Activated T-cell treated with anti-CD3 and anti-CD28 coated beads, Interleukin-2, amount 50 U/mL, for 4 hours (primary cell): ENCODE measurements around the gene KRTAP21-3. TPM values are rescaled to one million over a fixed set of nuclear protein-coding genes. Genes with fewer than 3 reads are reported as not detected.

Source experiments
- ATAC-seq, 2 donors: fragments of 200-7000 bp; cut with Tn5 transposase; one replicate each; pipeline ENCODE4 v1.10.0; 2021
- DNase-seq: peaks from one replicate; pipeline ENCODE4 v3.0.0-alpha.2; 2020
- H3K27me3 Mint-ChIP-seq: one replicate; pipeline ENCODE4 v1.8.0; 2021; ENCODE audit warnings: low read depth, mixed read lengths
- H3K36me3 Mint-ChIP-seq: one replicate; pipeline ENCODE4 v1.8.0; 2022; ENCODE audit warnings: mixed read lengths; ENCODE audit not compliant: insufficient read depth
- H3K4me1 Mint-ChIP-seq: one replicate; pipeline ENCODE4 v1.8.0; 2021; ENCODE audit warnings: low read depth, mixed read lengths
- H3K4me3 Mint-ChIP-seq: one replicate; pipeline ENCODE4 v1.8.0; 2021; ENCODE audit warnings: mild to moderate bottlenecking, moderate library complexity, mixed read lengths
- H3K9me3 Mint-ChIP-seq: one replicate; pipeline ENCODE4 v1.8.0; 2021; ENCODE audit warnings: mixed read lengths
- total RNA-seq, 3 donors: library from RNA; stranded (reverse); gene quantifications; one replicate each; pipeline ENCODE4 v1.2.1, GENCODE V29; 2021

The KRTAP21-3 gene
- total RNA-seq, 3 donors from 2014 or later = not detected

DNA sequence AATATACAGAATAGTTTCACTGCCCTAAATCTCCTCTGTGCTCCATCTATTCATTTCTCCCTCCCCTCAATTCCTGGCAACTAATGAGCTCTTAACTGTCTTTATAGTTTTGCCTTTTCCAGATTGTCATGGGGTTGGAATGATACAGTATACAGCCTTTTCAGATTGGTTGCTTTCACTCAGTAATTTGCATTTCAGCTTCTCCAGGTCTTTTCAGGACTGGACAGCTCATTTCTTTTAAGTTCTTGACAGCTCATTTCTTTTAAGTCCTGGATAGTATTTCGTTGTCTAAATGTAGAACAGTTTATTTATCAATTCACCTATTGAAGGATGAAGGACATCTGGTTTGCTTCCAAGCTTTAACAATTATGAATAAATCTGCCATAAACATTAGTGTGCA, 22.6 kb downstream of the KRTAP21-3 start:
- no peak for ATAC-seq
- H3K9me3 Mint-ChIP-seq = peaks cover 24% of the 10 kb centered on the region
- no peaks in the 10 kb centered on the region for H3K4me1 Mint-ChIP-seq
- H3K4me3 Mint-ChIP-seq = no peak overlapping the region
- no peaks in the 10 kb centered on the region for H3K27me3 Mint-ChIP-seq
- no peak for DNase-seq
- H3K36me3 Mint-ChIP-seq = no peaks in the 10 kb centered on the region

DNA sequence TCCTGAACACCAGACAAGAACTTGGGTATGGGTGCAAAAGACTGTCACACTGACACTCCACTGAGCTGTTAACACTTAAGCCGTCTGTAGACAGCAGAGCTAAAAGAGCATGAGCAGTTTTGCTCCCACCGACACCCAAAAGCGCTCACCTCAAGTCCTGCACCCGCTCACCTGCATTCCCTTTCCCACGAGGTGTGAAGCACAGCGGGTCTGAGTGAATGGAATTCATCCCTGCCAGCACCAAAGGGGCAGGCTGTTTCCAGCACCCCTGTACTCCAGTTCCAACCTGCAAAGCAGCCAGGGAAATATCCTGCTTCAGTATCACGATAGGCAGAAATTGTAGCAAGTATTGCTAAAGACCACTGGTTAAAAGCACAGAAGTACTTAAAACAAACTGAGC, 28.8 kb downstream of the KRTAP21-3 start:
- DNase-seq (no peak), ATAC-seq (no peak)
- H3K4me1 Mint-ChIP-seq = no peaks in the 10 kb centered on the region
- H3K36me3 Mint-ChIP-seq = no peaks in the 10 kb centered on the region
- H3K27me3 Mint-ChIP-seq = no peaks in the 10 kb centered on the region
- H3K4me3 Mint-ChIP-seq = no peak overlapping the region
- H3K9me3 Mint-ChIP-seq = no peaks in the 10 kb centered on the region

DNA sequence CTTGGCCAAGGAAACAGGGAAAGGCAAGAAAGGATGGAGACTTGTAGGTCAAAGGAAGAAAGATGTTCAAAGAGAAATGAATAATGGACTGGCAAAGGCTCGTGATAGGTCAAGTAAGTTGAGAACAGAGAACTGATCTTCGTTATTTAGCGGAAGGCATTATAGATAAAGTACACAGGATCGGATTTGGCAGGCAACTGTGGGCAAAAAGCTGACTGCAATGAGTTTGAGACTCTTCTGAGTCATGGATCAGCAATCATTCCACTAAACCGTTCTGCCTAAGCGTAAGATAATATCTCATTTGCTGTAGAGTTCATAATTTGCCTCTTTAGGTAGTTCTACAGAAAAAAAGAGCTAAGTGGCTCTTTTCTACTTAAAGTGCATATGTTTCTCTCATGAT, 34.1 kb downstream of the KRTAP21-3 start:
- ATAC-seq (no peak), DNase-seq (no peak)
- H3K27me3 Mint-ChIP-seq = no peaks in the 10 kb centered on the region
- H3K4me1 Mint-ChIP-seq = no peaks in the 10 kb centered on the region
- peaks cover 3% of the 10 kb centered on the region for H3K9me3 Mint-ChIP-seq
- H3K4me3 Mint-ChIP-seq = no peak overlapping the region
- H3K36me3 Mint-ChIP-seq = no peaks in the 10 kb centered on the region

DNA sequence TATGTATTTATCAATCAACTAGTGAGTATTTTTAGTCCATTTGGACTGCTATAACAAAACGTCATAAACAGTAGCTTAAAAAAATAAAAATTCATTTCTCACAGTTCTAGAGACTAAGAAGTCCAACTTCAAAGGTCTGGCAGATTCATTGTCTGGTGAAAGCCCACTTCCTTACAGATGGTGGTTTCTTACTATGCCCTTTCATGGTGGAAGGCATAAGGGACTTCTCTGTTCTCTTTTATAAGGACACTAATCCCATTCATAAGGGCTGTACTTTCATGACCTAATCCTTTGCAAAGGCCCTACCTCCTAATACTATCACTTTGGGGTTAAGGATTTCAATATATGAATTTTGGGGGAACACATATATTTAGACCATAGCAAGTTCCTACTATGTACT, 38.0 kb downstream of the KRTAP21-3 start:
- H3K9me3 Mint-ChIP-seq = peaks cover 3% of the 10 kb centered on the region
- DNase-seq (no peak), ATAC-seq (no peak)
- H3K27me3 Mint-ChIP-seq = no peaks in the 10 kb centered on the region
- no peaks in the 10 kb centered on the region for H3K4me1 Mint-ChIP-seq
- no peaks in the 10 kb centered on the region for H3K36me3 Mint-ChIP-seq
- H3K4me3 Mint-ChIP-seq = no peak overlapping the region

DNA sequence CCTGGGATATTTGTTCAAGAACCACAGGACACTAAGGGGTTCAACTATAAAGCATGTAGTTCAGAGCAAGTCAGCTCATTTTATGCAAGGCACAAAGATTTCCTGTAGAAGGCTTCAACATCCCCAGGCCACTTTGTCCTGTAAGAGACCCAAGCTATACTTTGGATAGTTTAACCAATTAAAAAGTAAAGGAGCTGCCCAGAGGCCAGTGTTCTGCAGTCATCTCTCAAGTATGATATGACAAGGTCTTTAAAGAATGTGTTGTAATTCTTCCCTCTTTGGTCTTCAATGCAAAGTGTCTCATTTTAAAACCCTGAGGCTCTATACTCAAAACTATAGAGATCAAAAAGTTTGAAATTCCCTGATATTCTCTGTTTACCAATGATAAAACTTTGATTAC, 41.8 kb downstream of the KRTAP21-3 start:
- Mint-ChIP-seq H3K27me3 (no peaks in the 10 kb centered on the region), H3K4me1 (no peaks in the 10 kb centered on the region), H3K4me3 (no peak overlapping the region), H3K9me3 (no peaks in the 10 kb centered on the region), H3K36me3 (no peaks in the 10 kb centered on the region)
- DNase-seq (no peak), ATAC-seq (no peak)

DNA sequence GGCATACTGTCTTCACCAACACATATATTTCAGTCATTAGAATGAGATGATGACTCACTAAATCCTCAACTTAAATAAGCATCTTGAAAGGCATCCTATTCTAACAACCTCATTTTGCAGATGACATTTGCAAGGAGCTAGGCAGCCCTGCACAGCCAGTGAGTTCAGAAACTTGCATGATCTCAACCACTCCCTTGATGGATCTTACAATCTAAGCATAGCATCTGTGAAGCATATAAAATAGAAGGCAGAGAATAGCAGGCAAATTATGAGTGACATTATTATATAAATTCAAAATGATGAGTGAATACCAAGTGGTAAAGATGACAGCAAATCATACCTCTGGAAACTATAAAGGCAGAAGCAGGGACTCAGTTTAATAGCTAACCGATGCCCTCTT, 44.3 kb downstream of the KRTAP21-3 start:
- H3K36me3 Mint-ChIP-seq = no peaks in the 10 kb centered on the region
- H3K4me3 Mint-ChIP-seq = no peak overlapping the region
- H3K9me3 Mint-ChIP-seq = peaks cover 9% of the 10 kb centered on the region
- DNase-seq (no peak), ATAC-seq (no peak)
- no peaks in the 10 kb centered on the region for H3K4me1 Mint-ChIP-seq
- no peaks in the 10 kb centered on the region for H3K27me3 Mint-ChIP-seq

DNA sequence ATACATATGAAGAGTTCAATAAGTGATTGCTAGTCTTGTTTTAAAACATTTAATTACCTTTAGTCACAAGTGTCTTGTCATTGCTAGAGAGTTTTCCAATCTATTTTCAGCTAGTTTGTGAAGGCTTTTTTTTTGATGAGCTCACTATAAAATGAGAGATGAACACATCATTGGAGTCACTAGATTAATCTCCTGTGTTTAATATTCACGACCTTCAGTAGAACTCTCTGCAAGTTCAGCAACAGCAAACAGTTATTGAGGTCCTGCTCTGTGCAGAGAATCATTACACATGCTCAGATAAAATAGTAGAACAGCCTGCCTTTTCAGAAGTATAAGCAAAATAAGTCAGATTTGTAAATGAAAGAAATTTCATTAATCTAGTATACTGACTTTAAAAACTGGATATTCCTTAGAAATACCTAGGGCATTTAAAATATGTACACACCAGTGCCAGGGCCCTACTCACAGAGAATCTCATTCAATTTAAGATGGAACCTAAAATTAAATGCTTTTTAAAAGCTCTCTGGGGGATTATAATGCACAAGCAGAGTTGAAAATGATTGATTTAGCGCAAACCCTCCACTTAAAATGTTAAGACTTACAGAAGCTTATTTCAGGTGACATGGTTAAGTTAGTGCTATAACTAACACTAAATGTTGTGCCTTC, 45.5 kb downstream of the KRTAP21-3 start:
- no peaks in the 10 kb centered on the region for H3K4me1 Mint-ChIP-seq
- no peak overlapping the region for H3K4me3 Mint-ChIP-seq
- no peaks in the 10 kb centered on the region for H3K27me3 Mint-ChIP-seq
- DNase-seq (no peak), ATAC-seq (no peak)
- H3K36me3 Mint-ChIP-seq = no peaks in the 10 kb centered on the region
- peaks cover 9% of the 10 kb centered on the region for H3K9me3 Mint-ChIP-seq

DNA sequence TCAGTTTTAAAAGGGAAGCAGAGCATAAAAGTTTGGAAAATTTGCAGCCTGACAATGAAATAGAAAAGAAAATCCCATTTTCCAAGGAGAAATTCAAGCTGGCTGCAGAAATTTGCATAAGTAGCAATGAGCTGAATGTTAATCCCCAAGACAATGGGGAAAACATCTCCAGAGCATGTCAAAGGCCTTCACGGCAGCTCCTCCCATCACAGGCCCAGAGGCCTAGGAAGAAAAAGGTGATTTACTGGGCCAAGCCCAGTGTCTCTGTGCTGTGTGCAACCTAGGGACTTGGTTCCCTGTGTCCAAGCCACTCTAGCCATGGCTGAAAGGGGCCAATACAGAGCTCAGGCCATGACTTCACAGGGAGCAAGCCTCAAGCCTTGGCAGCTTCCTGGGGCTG, 49.8 kb downstream of the KRTAP21-3 start:
- H3K36me3 Mint-ChIP-seq = no peaks in the 10 kb centered on the region
- peaks cover 9% of the 10 kb centered on the region for H3K9me3 Mint-ChIP-seq
- no peak overlapping the region for H3K4me3 Mint-ChIP-seq
- DNase-seq = no peak
- no peak for ATAC-seq
- H3K4me1 Mint-ChIP-seq = no peaks in the 10 kb centered on the region
- no peaks in the 10 kb centered on the region for H3K27me3 Mint-ChIP-seq

Other genes starting within 250 kb of the KRTAP21-3 start
- not detected for gene KRTAP19-1, start 238.4 kb downstream of the KRTAP21-3 start, total RNA-seq
- not detected for gene KRTAP19-2, start 231.3 kb downstream of the KRTAP21-3 start, total RNA-seq
- gene KRTAP19-3, start 226.8 kb downstream of the KRTAP21-3 start, total RNA-seq = not detected
- not detected for gene KRTAP19-4, start 221.6 kb downstream of the KRTAP21-3 start, total RNA-seq
- gene KRTAP19-5, start 216.6 kb downstream of the KRTAP21-3 start, total RNA-seq = not detected
- not detected for gene KRTAP19-6, start 176.9 kb downstream of the KRTAP21-3 start, total RNA-seq
- not detected for gene KRTAP19-7, start 157.5 kb downstream of the KRTAP21-3 start, total RNA-seq
- not detected for gene KRTAP22-2, start 128.4 kb downstream of the KRTAP21-3 start, total RNA-seq
- gene KRTAP6-3, start 126.3 kb downstream of the KRTAP21-3 start, total RNA-seq = not detected
- not detected for gene KRTAP6-2, start 119.9 kb downstream of the KRTAP21-3 start, total RNA-seq
- gene KRTAP22-1, start 117.7 kb downstream of the KRTAP21-3 start, total RNA-seq = not detected
- gene KRTAP6-1, start 104.8 kb downstream of the KRTAP21-3 start, total RNA-seq = not detected
- not detected for gene KRTAP20-1, start 102.4 kb downstream of the KRTAP21-3 start, total RNA-seq
- gene KRTAP20-4, start 98.2 kb downstream of the KRTAP21-3 start, total RNA-seq = not detected
- not detected for gene KRTAP20-2, start 83.6 kb downstream of the KRTAP21-3 start, total RNA-seq
- not detected for gene KRTAP20-3, start 75.9 kb downstream of the KRTAP21-3 start, total RNA-seq
- gene KRTAP21-2, start 28.5 kb upstream of the KRTAP21-3 start, total RNA-seq = not detected
- gene KRTAP21-1, start 36.7 kb upstream of the KRTAP21-3 start, total RNA-seq = not detected
- gene KRTAP8-1, start 94.5 kb upstream of the KRTAP21-3 start, total RNA-seq = not detected
- gene KRTAP7-1, start 111.0 kb upstream of the KRTAP21-3 start, total RNA-seq = not detected
- gene KRTAP11-1, start 162.8 kb upstream of the KRTAP21-3 start, total RNA-seq = not detected